Hepatocyte (in vitro differentiated cells): ENCODE measurements around the gene C14orf119.

Experiments used
- CTCF ChIP-seq: fragments of 200-600 bp; sonication (generic); IDR thresholded peaks from 2 replicates; pipeline ENCODE4 v1.5.1; 2016; ENCODE audit warnings: antibody characterized with exemption, mild to moderate bottlenecking; ENCODE audit not compliant: poor library complexity
- EZH2 ChIP-seq: fragments of 200-600 bp; sonication (generic); IDR thresholded peaks from 2 replicates; pipeline ENCODE4 v1.6.1; 2016; ENCODE audit warnings: antibody characterized with exemption, mild to moderate bottlenecking, borderline replicate concordance
- EZH2phosphoT487 ChIP-seq: fragments of 200-600 bp; sonication (generic); IDR thresholded peaks from one replicate; pipeline ENCODE4 v1.6.1; 2018; ENCODE audit warnings: antibody characterized with exemption, mild to moderate bottlenecking, low read depth, moderate library complexity; ENCODE audit not compliant: unreplicated experiment, severe bottlenecking

DNA sequence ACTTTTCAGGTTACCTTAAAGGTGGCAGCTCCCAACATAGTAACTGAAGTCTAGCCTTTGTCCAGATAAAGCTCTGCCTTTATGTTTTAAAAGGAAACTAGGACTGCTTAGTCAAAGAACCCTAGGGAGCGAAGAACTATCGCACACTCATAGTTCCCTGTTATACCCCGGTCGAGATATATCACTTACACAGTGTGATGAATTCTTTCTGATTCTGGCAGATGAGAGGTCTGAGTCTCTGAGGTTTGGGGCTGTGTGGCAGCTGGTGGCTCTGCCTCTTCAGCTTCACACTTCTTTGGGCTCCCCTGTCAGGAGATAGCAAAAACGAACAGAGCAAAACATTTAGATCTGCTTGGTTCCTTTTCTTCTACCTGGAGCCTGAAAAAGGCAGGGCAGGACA is 17.3 kb upstream of the C14orf119 start:
- TF ChIP-seq CTCF = no peak
- no peak for TF ChIP-seq EZH2phosphoT487
- no peak for TF ChIP-seq EZH2
